ENCODE results near the gene NRCAM. TPM values are rescaled to one million over a fixed set of nuclear protein-coding genes. Genes with fewer than 3 reads are reported as not detected.

The NRCAM gene
- total and polyA plus RNA-seq, 2 of the 8 experiments (the other 6 are each of a cell fraction or from before 2014, with no cell fraction given): 2.7 to 3.8 TPM

GRCh38 chr7:108128514-108128913 lies 327.7 kb downstream of the NRCAM start:
- Histone ChIP-seq H3K18ac (ENCODE audit: extremely low read depth, low read length) (no peak overlapping the region), H3K23ac (ENCODE audit: insufficient read length) (no peak overlapping the region), H3K9me3 (ENCODE audit: insufficient read depth in 2 of 2, low read depth in 1 of 2, low read length in 1 of 2) (no peaks in the 10 kb centered on the region), H4K20me1 (replicated peaks in 1 of 2; ENCODE audit: control insufficient read depth in 1 of 2, insufficient read depth in 2 of 2, low read length in 2 of 2) (no peaks in the 10 kb centered on the region), H2BK20ac (ENCODE audit: low read length) (no peak overlapping the region), H2BK15ac (ENCODE audit: low read length) (no peak overlapping the region), H3K9ac (replicated peaks in 1 of 4; ENCODE audit: extremely low read depth in 1 of 4, low read depth in 3 of 4, low read length in 3 of 4) (no peak overlapping the region), H3K27me3 (replicated peaks in 1 of 4; ENCODE audit: control insufficient read depth in 3 of 4, extremely low read depth in 1 of 4, insufficient read depth in 3 of 4, low read length in 3 of 4) (no peaks in the 10 kb centered on the region), H3K4me1 (replicated peaks in 1 of 4; ENCODE audit: control insufficient read depth in 3 of 4, insufficient read depth in 4 of 4, low read length in 3 of 4) (peaks cover 0 to 6% (median 1%) of the 10 kb centered on the region in 4 experiments; a peak in 1 of 7 replicates), H3K14ac (ENCODE audit: insufficient read length) (no peak overlapping the region), H4K8ac (ENCODE audit: extremely low read depth, insufficient read depth, low read length) (no peak overlapping the region), H4K91ac (replicated peaks; ENCODE audit: insufficient read length, low read length) (no peak overlapping the region), H3K79me2 (ENCODE audit: control insufficient read depth in 1 of 2, insufficient read depth in 2 of 2, low read length in 2 of 2) (no peaks in the 10 kb centered on the region), H3K4ac (replicated peaks; ENCODE audit: insufficient read length, low read depth, low read length) (no peak overlapping the region), H3K23me2 (ENCODE audit: low read depth, low read length) (no peaks in the 10 kb centered on the region), H2BK5ac (ENCODE audit: low read depth, low read length) (no peak overlapping the region), H3K36me3 (ENCODE audit: control insufficient read depth in 2 of 4, insufficient read depth in 4 of 4, low read length in 3 of 4) (no peaks in the 10 kb centered on the region), H3K4me3 (ENCODE audit: extremely low read depth in 1 of 4, insufficient read depth in 2 of 4, low read depth in 3 of 4, low read length in 4 of 4) (no peak overlapping the region), H4K5ac (ENCODE audit: insufficient read length, low read depth, low read length) (no peak overlapping the region), H2AFZ (ENCODE audit: low read length) (no peak overlapping the region), H3K27ac (ENCODE audit: low read depth, low read length) (no peak overlapping the region), H3K79me1 (ENCODE audit: low read depth, low read length) (no peaks in the 10 kb centered on the region), H2BK12ac (ENCODE audit: low read depth, low read length) (no peak overlapping the region), H2AK5ac (ENCODE audit: low read depth, low read length) (no peak overlapping the region), H3K4me2 (ENCODE audit: insufficient read depth in 1 of 2, low read depth in 2 of 2, low read length in 2 of 2) (no peak overlapping the region), H2BK120ac (replicated peaks; ENCODE audit: low read depth, low read length) (no peak overlapping the region), H3K56ac (replicated peaks; ENCODE audit: insufficient read length, low read depth, low read length) (no peak overlapping the region)
- ChIA-PET CTCF (ENCODE audit: partially characterized antibody) (interaction anchor here (1.0 to 2.6 kb wide), 4 partner anchors 10 to 32 kb away, joined by 3 to 12 read pairs (median 4); no protein-coding TSS in a partner anchor), POLR2A (ENCODE audit: partially characterized antibody) (no interaction called here)
- WGBS, 2 experiments (ENCODE audit: extremely low coverage in 1 of 2, insufficient coverage in 1 of 2, insufficient read length in 1 of 2, insufficient replicate concordance in 2 of 2, low coverage in 1 of 2, low lambda C conversion rate in 2 of 2, missing lambda C conversion rate in 1 of 2): 94% methylated on average over 3 of the region's 3 CpGs; no CpG with 5 or more reads in 1 of the 2 experiments
- DNase-seq (ENCODE audit: low read depth in 1 of 2, low spot score in 2 of 2) (no peak), FAIRE-seq (no peak)
- no peak for TF ChIP-seq HDAC2 (IDR thresholded peaks at IDR 0.05; ENCODE audit: borderline replicate concordance in 1 of 2, low read depth in 2 of 2, low read length in 2 of 2)
- TF ChIP-seq BRCA1 (IDR thresholded peaks at IDR 0.05; ENCODE audit: low read depth, low read length): no peak
- TF ChIP-seq TCF12 (IDR thresholded peaks at IDR 0.05; ENCODE audit: low read depth, low read length): no peak
- TF ChIP-seq CHD1 (IDR thresholded peaks at IDR 0.05; ENCODE audit: low read depth, low read length): no peak
- no peak for TF ChIP-seq RAD21 (IDR thresholded peaks at IDR 0.05 in 1 of 2, conservative IDR thresholded peaks at IDR 0.05 in 1 of 2; ENCODE audit: low read depth in 2 of 2, low read length in 2 of 2)

Data from H1 (cell line).